Activated naive CD4-positive, alpha-beta T cell treated with anti-CD3 and anti-CD28 coated beads, Interleukin-2, amount 10 ng/mL, durations not matched to agents 7 days and 5 days (primary cell): ENCODE results near the gene NCEH1.
"Not testable (repeated sequence)": the region's sequence is repeated elsewhere in the genome, so short reads cannot be mapped to it uniquely, and the experiment has no call there.

Source experiments
- CTCF ChIA-PET: fragments of 350-600 bp; sonication (Branson Sonifier 250); formaldehyde crosslinking; loops from one replicate; lab custom pipeline; 2021; ENCODE audit warnings: antibody characterized with exemption; lab: Charles Lee
- DNase-seq: peaks from one replicate; pipeline ENCODE4 v3.0.0-alpha.2; 2020
- H3K27ac Mint-ChIP-seq: one replicate; pipeline ENCODE4 v1.8.0; 2021; ENCODE audit warnings: mild to moderate bottlenecking, moderate library complexity, mixed read lengths
- H3K27me3 Mint-ChIP-seq: one replicate; pipeline ENCODE4 v1.8.0; 2021; ENCODE audit warnings: mild to moderate bottlenecking, mixed read lengths
- H3K36me3 Mint-ChIP-seq: one replicate; pipeline ENCODE4 v1.8.0; 2021; ENCODE audit warnings: mixed read lengths
- H3K4me1 Mint-ChIP-seq: one replicate; pipeline ENCODE4 v1.8.0; 2021; ENCODE audit warnings: mixed read lengths
- H3K4me3 Mint-ChIP-seq: one replicate; pipeline ENCODE4 v1.8.0; 2021; ENCODE audit warnings: mild to moderate bottlenecking, moderate library complexity, mixed read lengths
- H3K9me3 Mint-ChIP-seq: one replicate; pipeline ENCODE4 v1.8.0; 2021; ENCODE audit warnings: mixed read lengths

NCEH1 gene

DNA sequence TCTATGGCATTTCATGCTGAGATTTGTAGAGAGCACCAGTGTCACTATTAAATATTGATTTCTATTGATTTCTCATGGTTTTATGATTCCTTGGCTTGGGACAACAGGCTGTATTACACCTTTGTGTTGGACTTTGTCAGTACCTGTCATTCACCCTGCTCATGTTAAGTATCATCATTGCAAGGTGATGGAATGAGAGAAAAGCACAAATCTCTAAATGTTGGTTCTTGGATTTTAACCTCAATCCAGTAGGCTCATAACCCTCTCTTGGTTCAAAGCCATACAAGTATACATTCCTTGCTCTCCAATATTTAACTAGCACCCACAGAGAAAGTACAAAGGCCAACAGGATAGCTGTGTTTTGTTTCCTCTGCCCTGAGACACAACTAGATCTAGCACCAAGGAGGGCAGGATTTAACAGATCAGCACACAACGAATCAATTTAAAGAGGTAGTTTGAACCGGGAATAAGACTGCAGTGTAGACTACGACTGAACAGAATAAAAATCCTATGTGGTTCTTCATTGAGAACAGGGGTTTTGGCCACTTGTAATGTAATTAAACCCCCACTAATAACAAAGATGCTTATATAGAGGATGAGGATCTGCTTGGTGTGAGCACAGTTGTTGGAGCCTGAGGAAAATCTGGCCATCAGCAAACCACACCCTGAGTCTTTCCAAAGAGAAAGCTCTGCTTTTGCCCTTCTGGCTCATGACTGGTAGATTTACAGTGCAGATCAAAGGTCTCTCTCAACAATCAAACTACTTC, 109.6 kb downstream of the NCEH1 start:
- H3K4me3 Mint-ChIP-seq = no peak overlapping the region
- H3K27me3 Mint-ChIP-seq = peaks cover 4% of the 10 kb centered on the region
- CTCF ChIA-PET = interaction anchor here (0.6 to 1.9 kb wide), 4 partner anchors 13 to 123 kb away, joined by 3 to 6 read pairs (median 4); no protein-coding TSS in a partner anchor
- no peaks in the 10 kb centered on the region for H3K36me3 Mint-ChIP-seq
- no peak overlapping the region for H3K27ac Mint-ChIP-seq
- H3K9me3 Mint-ChIP-seq = peaks cover 3% of the 10 kb centered on the region
- H3K4me1 Mint-ChIP-seq = peaks cover 4% of the 10 kb centered on the region
- no peak for DNase-seq

- H3K27me3 Mint-ChIP-seq = peaks cover 4% of the 10 kb centered on the region
- H3K9me3 Mint-ChIP-seq = peaks cover 3% of the 10 kb centered on the region
- no peak overlapping the region for H3K27ac Mint-ChIP-seq
- no peaks in the 10 kb centered on the region for H3K36me3 Mint-ChIP-seq
- CTCF ChIA-PET = no interaction called here
- H3K4me1 Mint-ChIP-seq = peaks cover 10% of the 10 kb centered on the region
- no peak overlapping the region for H3K4me3 Mint-ChIP-seq
- DNase-seq = no peak
These were observed 110.2 kb downstream of the NCEH1 start for GRCh38 chr3:172600644-172601065.

- DNase-seq = no peak
- Mint-ChIP-seq H3K4me3 (no peak overlapping the region), H3K36me3 (no peaks in the 10 kb centered on the region), H3K27me3 (peaks cover 2% of the 10 kb centered on the region), H3K27ac (no peak overlapping the region), H3K9me3 (peaks cover 3% of the 10 kb centered on the region), H3K4me1 (peaks cover 26% of the 10 kb centered on the region)
- CTCF ChIA-PET = no interaction called here
These were observed 112.0 kb downstream of the NCEH1 start for GRCh38 chr3:172598904-172599303.

- H3K4me1 Mint-ChIP-seq = peaks cover 51% of the 10 kb centered on the region
- CTCF ChIA-PET = interaction anchor here (0.9 to 11.8 kb wide), 33 partner anchors 10 to 489 kb away, joined by 3 to 180 read pairs (median 9); partner anchors contain the start of gene TNFSF10
These were observed 114.5 kb downstream of the NCEH1 start for GRCh38 chr3:172596394-172596706.

GRCh38 chr3:172595664-172596393, 115.0 kb downstream of the NCEH1 start:
- peaks cover 8% of the 10 kb centered on the region for H3K9me3 Mint-ChIP-seq
- DNase-seq = peak; percentile 51
- H3K36me3 Mint-ChIP-seq = peaks cover 8% of the 10 kb centered on the region
- peak overlapping the region; percentile 51 for H3K27ac Mint-ChIP-seq
- peak overlapping the region; percentile 69 for H3K4me3 Mint-ChIP-seq
- CTCF ChIA-PET = interaction anchor here (0.9 to 11.8 kb wide), 38 partner anchors 9 to 489 kb away, joined by 3 to 180 read pairs (median 8); partner anchors contain the start of gene TNFSF10
- peaks cover 4% of the 10 kb centered on the region for H3K27me3 Mint-ChIP-seq
- H3K4me1 Mint-ChIP-seq = peaks cover 56% of the 10 kb centered on the region

More at GRCh38 chr3:172596394-172596706, 114.5 kb downstream of the NCEH1 start:
- Mint-ChIP-seq H3K27me3 (peaks cover 4% of the 10 kb centered on the region), H3K9me3 (peaks cover 3% of the 10 kb centered on the region), H3K27ac (no peak overlapping the region), H3K36me3 (peaks cover 4% of the 10 kb centered on the region), H3K4me3 (no peak overlapping the region)
- DNase-seq = no peak

DNA sequence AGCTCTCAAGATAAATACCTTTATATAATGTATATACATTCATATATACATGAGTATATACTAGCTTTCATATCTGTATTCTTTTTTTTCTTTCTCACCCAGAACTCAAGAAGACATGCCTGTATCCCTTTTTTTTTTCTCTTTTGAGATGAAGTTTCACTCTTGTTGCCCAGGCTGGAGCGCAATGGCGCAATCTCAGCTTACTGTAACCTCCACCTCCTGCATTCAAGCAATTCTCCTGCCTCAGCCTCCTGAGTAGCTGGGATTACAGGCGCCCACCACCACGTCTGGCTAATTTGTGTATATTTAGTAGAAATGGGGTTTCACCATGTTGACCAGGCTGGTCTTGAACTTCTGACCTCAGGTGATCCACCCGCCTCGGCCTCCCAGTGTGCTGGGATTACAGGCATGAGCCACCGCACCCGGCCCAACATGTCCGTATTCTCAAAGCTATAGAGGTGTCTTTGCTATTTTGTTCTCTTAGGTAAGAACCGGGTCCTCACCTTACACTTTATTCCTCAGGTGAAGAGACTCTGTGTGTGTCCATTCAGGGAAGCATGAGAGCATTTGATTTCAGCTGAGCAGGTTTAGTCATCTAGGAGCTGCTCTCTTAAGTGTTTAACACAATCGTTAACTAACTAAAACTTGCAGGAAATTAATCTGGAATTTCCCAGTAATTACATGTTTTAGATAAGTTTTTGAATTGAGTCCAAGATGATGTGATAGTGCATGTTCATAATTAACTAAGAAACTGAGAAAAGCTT, 115.8 kb downstream of the NCEH1 start:
- CTCF ChIA-PET = interaction anchor here (0.7 to 11.8 kb wide), 34 partner anchors 8 to 263 kb away, joined by 3 to 180 read pairs (median 9); partner anchors contain the start of gene TNFSF10
- not testable (repeated sequence) for H3K27me3 Mint-ChIP-seq, DNase-seq
- peaks cover 16% of the 10 kb centered on the region for H3K9me3 Mint-ChIP-seq
- peak overlapping the region; percentile 69 for H3K4me3 Mint-ChIP-seq
- peak overlapping the region; percentile 16 for H3K27ac Mint-ChIP-seq
- H3K36me3 Mint-ChIP-seq = peaks cover 16% of the 10 kb centered on the region
- peaks cover 64% of the 10 kb centered on the region for H3K4me1 Mint-ChIP-seq

DNA sequence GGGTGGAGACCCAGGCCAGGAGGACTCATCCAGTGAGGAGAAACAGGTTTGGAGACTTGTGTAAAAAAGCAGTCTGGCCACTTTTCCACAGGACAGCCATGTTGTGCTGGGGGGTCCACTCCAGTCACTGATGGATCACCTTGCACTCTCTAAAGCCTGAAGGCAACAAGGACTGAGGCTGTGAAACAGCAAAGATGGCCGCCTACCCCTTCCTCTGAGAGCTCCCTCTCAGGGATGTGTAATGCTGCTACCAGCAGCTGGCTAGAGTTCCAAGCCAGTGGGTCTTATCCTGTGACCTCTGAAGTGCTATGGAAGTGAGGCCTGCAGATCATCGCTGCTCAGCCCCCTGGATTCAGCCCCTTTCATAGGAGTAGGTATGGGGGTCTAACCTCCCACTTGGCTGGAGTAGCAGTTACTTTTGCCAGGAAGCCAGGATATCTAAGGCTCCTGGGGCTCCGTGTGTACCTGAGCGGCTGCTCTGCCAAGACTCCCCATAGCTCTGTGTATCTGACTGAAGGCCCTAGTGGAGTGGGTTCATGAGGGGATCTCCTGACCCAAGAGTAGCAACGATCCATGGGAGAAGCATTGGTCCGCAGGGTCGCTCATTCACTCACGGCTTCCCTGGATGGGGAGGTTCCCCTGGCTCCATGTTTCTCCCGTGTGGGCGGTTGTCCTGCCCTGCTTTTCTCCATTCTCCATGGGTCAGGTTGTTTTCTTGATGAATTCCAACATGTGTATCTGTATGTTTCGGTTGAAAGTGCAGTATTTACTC, 117.8 kb downstream of the NCEH1 start:
- peak; percentile 47 for DNase-seq
- Mint-ChIP-seq H3K4me3 (no peak overlapping the region), H3K36me3 (peaks cover 28% of the 10 kb centered on the region), H3K27ac (no peak overlapping the region), H3K27me3 (peaks cover 4% of the 10 kb centered on the region), H3K9me3 (peaks cover 25% of the 10 kb centered on the region), H3K4me1 (peaks cover 74% of the 10 kb centered on the region)
- CTCF ChIA-PET = interaction anchor here (0.8 to 11.8 kb wide), 8 partner anchors 10 to 84 kb away, joined by 3 to 180 read pairs (median 14); partner anchors contain the start of gene TNFSF10

- CTCF ChIA-PET = interaction anchor here (0.6 to 11.8 kb wide), 8 partner anchors 30 to 484 kb away, joined by 3 to 180 read pairs (median 3); partner anchors contain the start of gene TNFSF10
These were observed 118.7 kb downstream of the NCEH1 start for GRCh38 chr3:172591876-172592771.

GRCh38 chr3:172591125-172591605, 119.7 kb downstream of the NCEH1 start:
- CTCF ChIA-PET = interaction anchor here (1.0 to 11.8 kb wide), 5 partner anchors 10 to 483 kb away, joined by 3 to 180 read pairs (median 4); partner anchors contain the start of gene TNFSF10
- no peak for DNase-seq
- H3K4me3 Mint-ChIP-seq = peak overlapping the region; percentile 0
- H3K9me3 Mint-ChIP-seq = peaks cover 29% of the 10 kb centered on the region
- H3K36me3 Mint-ChIP-seq = peaks cover 33% of the 10 kb centered on the region
- H3K27me3 Mint-ChIP-seq = peaks cover 4% of the 10 kb centered on the region
- peak overlapping the region; percentile 69 for H3K27ac Mint-ChIP-seq
- H3K4me1 Mint-ChIP-seq = peaks cover 86% of the 10 kb centered on the region

More at GRCh38 chr3:172591876-172592771, 118.7 kb downstream of the NCEH1 start:
- H3K27ac Mint-ChIP-seq = peak overlapping the region; percentile 82
- H3K4me3 Mint-ChIP-seq = peak overlapping the region; percentile 29
- peak; percentile 84 for DNase-seq
- peaks cover 33% of the 10 kb centered on the region for H3K36me3 Mint-ChIP-seq
- peaks cover 4% of the 10 kb centered on the region for H3K27me3 Mint-ChIP-seq
- H3K4me1 Mint-ChIP-seq = peaks cover 81% of the 10 kb centered on the region
- peaks cover 29% of the 10 kb centered on the region for H3K9me3 Mint-ChIP-seq

GRCh38 chr3:172586436-172586835, 124.4 kb downstream of the NCEH1 start:
- H3K36me3 Mint-ChIP-seq = peaks cover 52% of the 10 kb centered on the region
- DNase-seq = no peak

GRCh38 chr3:172585954-172586353, 124.9 kb downstream of the NCEH1 start:
- peaks cover 48% of the 10 kb centered on the region for H3K36me3 Mint-ChIP-seq
- CTCF ChIA-PET = interaction anchor here (1.6 to 11.8 kb wide), 2 partner anchors 9 to 66 kb away, joined by 4 to 180 read pairs; partner anchors contain the start of gene TNFSF10
- no peaks in the 10 kb centered on the region for H3K27me3 Mint-ChIP-seq
- H3K9me3 Mint-ChIP-seq = peaks cover 47% of the 10 kb centered on the region
- no peak overlapping the region for H3K4me3 Mint-ChIP-seq
- no peak for DNase-seq
- peaks cover 88% of the 10 kb centered on the region for H3K4me1 Mint-ChIP-seq
- peak overlapping the region; percentile 33 for H3K27ac Mint-ChIP-seq

More at GRCh38 chr3:172586436-172586835, 124.4 kb downstream of the NCEH1 start:
- Mint-ChIP-seq H3K4me1 (peaks cover 88% of the 10 kb centered on the region), H3K27me3 (no peaks in the 10 kb centered on the region), H3K27ac (peak overlapping the region; percentile 33), H3K4me3 (no peak overlapping the region), H3K9me3 (peaks cover 51% of the 10 kb centered on the region)
- CTCF ChIA-PET = interaction anchor here (1.6 to 11.8 kb wide), 2 partner anchors 9 to 67 kb away, joined by 4 to 180 read pairs; partner anchors contain the start of gene TNFSF10

DNA sequence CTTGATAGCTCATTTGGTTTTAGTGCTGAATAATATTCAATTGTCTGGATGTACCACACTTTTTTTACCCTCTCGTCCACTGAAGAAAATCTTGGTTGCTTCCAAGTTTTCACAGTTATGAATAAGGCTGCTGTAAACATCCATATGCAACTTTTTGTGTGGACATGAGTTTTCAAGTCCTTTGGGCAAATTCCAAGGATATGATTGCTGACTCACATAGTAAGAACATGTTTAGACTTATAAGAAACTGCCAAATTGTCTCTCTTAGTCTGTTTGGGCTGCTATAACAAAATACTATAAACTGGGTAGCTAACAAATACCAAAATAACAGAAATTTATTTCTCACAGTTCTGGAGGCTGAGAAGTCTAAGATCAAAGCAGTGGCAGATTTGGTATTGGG, 128.2 kb downstream of the NCEH1 start:
- Mint-ChIP-seq H3K27ac (peak overlapping the region; percentile 69), H3K9me3 (peaks cover 22% of the 10 kb centered on the region), H3K4me1 (peaks cover 97% of the 10 kb centered on the region), H3K4me3 (no peak overlapping the region), H3K36me3 (peaks cover 33% of the 10 kb centered on the region), H3K27me3 (no peaks in the 10 kb centered on the region)
- DNase-seq = no peak
- CTCF ChIA-PET = interaction anchor here (2.4 to 2.5 kb wide), 2 partner anchors 12 to 52 kb away, joined by 9 to 25 read pairs; no protein-coding TSS in a partner anchor
